GM18507 (cell line): Measurements from ENCODE around the gene LYPD3.
"Not testable (repeated sequence)": the region's sequence is repeated elsewhere in the genome, so short reads cannot be mapped to it uniquely, and the experiment has no call there.

Experiments
- DNase-seq: peaks from one replicate; pipeline ENCODE4 v3.0.0; 2011; ENCODE audit warnings: low read depth; ENCODE audit not compliant: insufficient read length; ENCODE audit errors: extremely low spot score
- FAIRE-seq: peaks from 2 replicates; lab custom pipeline; 2011; peaks lifted over from hg19 to GRCh38; lab: Jason Lieb, UNC

Gene LYPD3

GRCh38 chr19:43465468-43466120, at the start of gene LYPD3:
Gene LYPD3 (minus strand): TSS chr19:43465608. CDS start chr19:43465571, 37 bp downstream.
- no peak for FAIRE-seq
- no peak for DNase-seq

GRCh38 chr19:43512399-43512798, 47.0 kb upstream of the LYPD3 start:
- DNase-seq, FAIRE-seq: not testable (repeated sequence)

- no peak for DNase-seq
- no peak for FAIRE-seq
These were observed 45.9 kb upstream of the LYPD3 start for GRCh38 chr19:43511324-43511723.

- DNase-seq (no peak), FAIRE-seq (no peak)
These were observed 45.3 kb upstream of the LYPD3 start for GRCh38 chr19:43510713-43511112.

- DNase-seq (no peak), FAIRE-seq (no peak)
These were observed 42.5 kb upstream of the LYPD3 start for GRCh38 chr19:43507880-43508279.

GRCh38 chr19:43506629-43507028, 41.2 kb upstream of the LYPD3 start:
- no peak for DNase-seq
- FAIRE-seq, result no peak

GRCh38 chr19:43505941-43506340, 40.5 kb upstream of the LYPD3 start:
- FAIRE-seq (no peak), DNase-seq (no peak)

GRCh38 chr19:43505186-43505456, 39.7 kb upstream of the LYPD3 start:
- FAIRE-seq, result no peak

GRCh38 chr19:43504426-43505185, 39.2 kb upstream of the LYPD3 start, which contains the start of gene PHLDB3:
Gene PHLDB3 (minus strand): TSS chr19:43504746. CDS start chr19:43504118, 628 bp downstream.
- FAIRE-seq (peak; percentile 29), DNase-seq (no peak)

More at GRCh38 chr19:43505186-43505456, 39.7 kb upstream of the LYPD3 start:
- DNase-seq, result no peak

GRCh38 chr19:43503501-43504425, 38.4 kb upstream of the LYPD3 start:
- peak; percentile 98 for FAIRE-seq
- DNase-seq, result peak; percentile 99

- FAIRE-seq (no peak), DNase-seq (no peak)
These were observed 37.1 kb upstream of the LYPD3 start for GRCh38 chr19:43502419-43502976.

GRCh38 chr19:43501661-43502418, 36.4 kb upstream of the LYPD3 start:
- no peak for DNase-seq
- no peak for FAIRE-seq

- FAIRE-seq, result no peak
- DNase-seq, result no peak
These were observed 33.6 kb upstream of the LYPD3 start for GRCh38 chr19:43499042-43499441.

- no peak for DNase-seq
- FAIRE-seq, result no peak
These were observed 32.9 kb upstream of the LYPD3 start for GRCh38 chr19:43498233-43498842.

GRCh38 chr19:43496960-43497359, 31.6 kb upstream of the LYPD3 start:
- DNase-seq (no peak), FAIRE-seq (no peak)

- DNase-seq (no peak), FAIRE-seq (no peak)
These were observed 29.7 kb upstream of the LYPD3 start for GRCh38 chr19:43495082-43495481.

- no peak for DNase-seq
- no peak for FAIRE-seq
These were observed 25.4 kb upstream of the LYPD3 start for GRCh38 chr19:43490759-43491158.

GRCh38 chr19:43489979-43490599, 24.7 kb upstream of the LYPD3 start:
- FAIRE-seq (no peak), DNase-seq (no peak)
